ENCODE results near the gene ZNF764. TPM values are rescaled to one million over a fixed set of nuclear protein-coding genes. Genes with fewer than 3 reads are reported as not detected.

The ZNF764 gene
- total RNA-seq, 1 experiment from 2014 or later = 16.5 TPM

DNA sequence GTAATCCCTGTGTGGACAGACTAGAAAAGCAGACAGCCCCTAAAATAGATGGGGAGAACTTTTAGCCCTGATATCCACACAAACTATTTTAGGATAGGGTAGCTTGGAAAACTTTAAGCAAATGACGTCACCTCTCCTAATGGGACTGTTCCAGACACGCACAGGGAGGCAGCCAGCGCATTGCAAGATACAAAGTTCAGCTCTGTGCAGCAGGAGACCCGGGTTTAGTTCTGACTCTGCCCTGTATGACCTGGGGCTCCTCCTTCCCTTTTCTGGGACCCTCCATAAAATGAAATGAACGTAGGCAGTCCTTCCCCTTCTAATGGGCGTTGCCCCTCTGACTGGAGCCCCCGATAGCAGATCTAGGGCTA lies 45.8 kb upstream of the ZNF764 start:
- no peaks in the 10 kb centered on the region for H3K27me3 Mint-ChIP-seq (ENCODE audit: unreplicated experiment)
- H3K4me1 Mint-ChIP-seq (ENCODE audit: low read depth, unreplicated experiment) = no peaks in the 10 kb centered on the region
- BruUV-seq (replicated peaks) = no TSS peak
- H3K4me3 Mint-ChIP-seq (ENCODE audit: low read depth, unreplicated experiment) = no peak overlapping the region
- H3K27ac Mint-ChIP-seq (ENCODE audit: unreplicated experiment) = no peak overlapping the region
- peaks cover 2% of the 10 kb centered on the region for H3K9me3 Mint-ChIP-seq (ENCODE audit: low read depth, unreplicated experiment)
- peaks cover 65% of the 10 kb centered on the region for H3K36me3 Mint-ChIP-seq (ENCODE audit: insufficient read depth, unreplicated experiment)
- TF ChIP-seq, protein P1, sequence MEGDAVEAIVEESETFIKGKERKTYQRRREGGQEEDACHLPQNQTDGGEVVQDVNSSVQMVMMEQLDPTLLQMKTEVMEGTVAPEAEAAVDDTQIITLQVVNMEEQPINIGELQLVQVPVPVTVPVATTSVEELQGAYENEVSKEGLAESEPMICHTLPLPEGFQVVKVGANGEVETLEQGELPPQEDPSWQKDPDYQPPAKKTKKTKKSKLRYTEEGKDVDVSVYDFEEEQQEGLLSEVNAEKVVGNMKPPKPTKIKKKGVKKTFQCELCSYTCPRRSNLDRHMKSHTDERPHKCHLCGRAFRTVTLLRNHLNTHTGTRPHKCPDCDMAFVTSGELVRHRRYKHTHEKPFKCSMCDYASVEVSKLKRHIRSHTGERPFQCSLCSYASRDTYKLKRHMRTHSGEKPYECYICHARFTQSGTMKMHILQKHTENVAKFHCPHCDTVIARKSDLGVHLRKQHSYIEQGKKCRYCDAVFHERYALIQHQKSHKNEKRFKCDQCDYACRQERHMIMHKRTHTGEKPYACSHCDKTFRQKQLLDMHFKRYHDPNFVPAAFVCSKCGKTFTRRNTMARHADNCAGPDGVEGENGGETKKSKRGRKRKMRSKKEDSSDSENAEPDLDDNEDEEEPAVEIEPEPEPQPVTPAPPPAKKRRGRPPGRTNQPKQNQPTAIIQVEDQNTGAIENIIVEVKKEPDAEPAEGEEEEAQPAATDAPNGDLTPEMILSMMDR (IDR thresholded peaks at IDR 0.05; ENCODE audit: unreplicated experiment) = no peak
- CTCF ChIA-PET = no interaction called here
- intact Hi-C loops (cut with micrococcal nuclease; ENCODE audit: unreplicated experiment) = no loop called here
- DNase-seq = no peak

DNA sequence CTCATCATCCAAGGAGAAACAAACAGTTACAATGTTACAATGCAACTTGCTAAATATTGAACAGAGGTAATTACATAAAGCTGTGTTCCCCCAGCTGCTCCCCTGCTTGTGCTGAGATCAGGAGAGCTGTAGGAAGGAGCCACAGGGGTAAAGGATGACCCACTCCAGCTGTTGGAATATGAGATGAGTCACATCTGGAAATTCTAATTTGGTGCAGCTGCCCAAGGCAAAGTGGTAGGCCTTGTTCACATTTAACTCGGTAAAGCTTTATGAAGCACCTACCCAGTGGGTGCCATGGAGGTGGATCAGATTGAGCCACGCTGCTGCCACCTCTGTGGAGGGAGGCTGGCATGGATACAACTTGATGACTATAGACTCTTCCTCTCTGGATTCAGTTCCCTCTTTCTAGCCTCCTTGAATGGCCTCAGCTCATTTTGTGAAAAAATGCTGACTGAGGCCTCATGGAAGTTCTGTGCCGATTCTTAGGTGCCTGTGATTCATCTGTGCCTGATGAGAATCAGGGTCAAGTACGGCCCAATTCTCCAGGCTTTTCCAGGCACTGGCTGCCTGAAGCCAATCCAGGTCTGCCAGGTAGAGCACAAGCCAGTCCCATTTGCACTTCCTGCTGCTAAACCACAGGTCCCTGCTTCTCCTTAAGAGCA lies 44.6 kb upstream of the ZNF764 start:
- BruUV-seq (replicated peaks) = no TSS peak
- H3K4me1 Mint-ChIP-seq (ENCODE audit: low read depth, unreplicated experiment) = no peaks in the 10 kb centered on the region
- intact Hi-C loops (cut with micrococcal nuclease; ENCODE audit: unreplicated experiment) = no loop called here
- TF ChIP-seq, protein P1 (IDR thresholded peaks at IDR 0.05; ENCODE audit: unreplicated experiment) = no peak
- CTCF ChIA-PET = interaction anchor here (0.7 to 1.2 kb wide), 3 partner anchors 17 to 477 kb away, joined by 3 to 4 read pairs (median 3); partner anchors contain the start of gene DCTPP1
- H3K9me3 Mint-ChIP-seq (ENCODE audit: low read depth, unreplicated experiment) = peaks cover 2% of the 10 kb centered on the region
- no peak overlapping the region for H3K4me3 Mint-ChIP-seq (ENCODE audit: low read depth, unreplicated experiment)
- H3K27me3 Mint-ChIP-seq (ENCODE audit: unreplicated experiment) = no peaks in the 10 kb centered on the region
- H3K36me3 Mint-ChIP-seq (ENCODE audit: insufficient read depth, unreplicated experiment) = peaks cover 61% of the 10 kb centered on the region
- DNase-seq = no peak
- no peak overlapping the region for H3K27ac Mint-ChIP-seq (ENCODE audit: unreplicated experiment)

DNA sequence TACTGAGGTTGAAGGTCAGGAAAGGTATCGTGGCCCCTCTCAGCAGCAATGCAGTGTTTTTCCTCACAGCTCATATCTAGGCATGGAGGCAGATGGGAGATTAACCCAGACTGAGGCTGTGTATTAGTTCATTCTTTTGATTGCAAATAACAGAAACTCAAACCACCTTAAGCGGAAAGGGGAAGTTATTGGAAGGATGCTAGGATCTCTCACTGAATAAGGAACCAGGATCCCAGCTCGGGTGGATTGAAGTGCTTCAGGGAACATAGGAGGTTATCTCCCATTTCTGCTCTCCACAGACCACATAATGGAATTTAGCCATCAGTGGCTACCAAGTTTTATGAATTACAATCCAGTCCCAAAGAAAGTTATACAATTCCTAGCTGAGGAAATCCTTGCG lies 43.8 kb upstream of the ZNF764 start:
- H3K27ac Mint-ChIP-seq (ENCODE audit: unreplicated experiment) = peak overlapping the region; percentile 52
- no peaks in the 10 kb centered on the region for H3K4me1 Mint-ChIP-seq (ENCODE audit: low read depth, unreplicated experiment)
- intact Hi-C loops (cut with micrococcal nuclease; ENCODE audit: unreplicated experiment) = no loop called here
- H3K36me3 Mint-ChIP-seq (ENCODE audit: insufficient read depth, unreplicated experiment) = peaks cover 55% of the 10 kb centered on the region
- no TSS peak for BruUV-seq (replicated peaks)
- H3K9me3 Mint-ChIP-seq (ENCODE audit: low read depth, unreplicated experiment) = peaks cover 2% of the 10 kb centered on the region
- TF ChIP-seq, protein P1 (IDR thresholded peaks at IDR 0.05; ENCODE audit: unreplicated experiment) = no peak
- no peak overlapping the region for H3K4me3 Mint-ChIP-seq (ENCODE audit: low read depth, unreplicated experiment)
- H3K27me3 Mint-ChIP-seq (ENCODE audit: unreplicated experiment) = no peaks in the 10 kb centered on the region
- CTCF ChIA-PET = interaction anchor here (1.2 kb wide), 1 partner anchor 172 kb away, joined by 4 read pairs; the partner anchor contains the start of gene DCTPP1
- DNase-seq = no peak

DNA sequence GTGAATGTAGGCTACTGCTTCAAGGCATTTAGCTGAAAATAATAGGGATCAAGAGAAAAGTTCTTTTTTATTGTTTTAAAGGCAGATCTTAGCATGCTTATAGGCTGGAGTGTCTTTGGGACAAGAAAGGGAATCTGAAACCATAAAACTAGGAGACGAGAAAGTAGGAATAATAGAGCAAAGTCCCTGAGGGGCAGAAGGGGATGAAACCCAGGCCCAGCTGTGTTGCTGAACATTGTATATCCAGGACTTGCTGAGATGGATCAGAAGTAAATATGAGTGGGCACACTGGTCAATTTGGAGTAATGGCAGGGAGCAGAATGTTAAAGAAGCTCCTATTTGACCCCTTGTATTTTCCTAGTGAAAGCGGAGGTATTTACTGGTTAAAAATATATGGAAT lies 42.8 kb upstream of the ZNF764 start:
- Mint-ChIP-seq H3K9me3 (ENCODE audit: low read depth, unreplicated experiment) (peaks cover 2% of the 10 kb centered on the region), H3K36me3 (ENCODE audit: insufficient read depth, unreplicated experiment) (peaks cover 51% of the 10 kb centered on the region), H3K4me3 (ENCODE audit: low read depth, unreplicated experiment) (no peak overlapping the region), H3K27ac (ENCODE audit: unreplicated experiment) (no peak overlapping the region), H3K27me3 (ENCODE audit: unreplicated experiment) (no peaks in the 10 kb centered on the region), H3K4me1 (ENCODE audit: low read depth, unreplicated experiment) (no peaks in the 10 kb centered on the region)
- CTCF ChIA-PET = interaction anchor here (0.9 kb wide), 1 partner anchor 10 kb away, joined by 3 read pairs; the partner anchor contains the start of gene ZNF689
- TF ChIP-seq, protein P1 (IDR thresholded peaks at IDR 0.05; ENCODE audit: unreplicated experiment) = no peak
- intact Hi-C loops (cut with micrococcal nuclease; ENCODE audit: unreplicated experiment) = no loop called here
- no peak for DNase-seq
- no TSS peak for BruUV-seq (replicated peaks)

All from Calu3 (cell line).